T-cell (primary cell): ENCODE data around the gene MYT1. TPM values are rescaled to one million over a fixed set of nuclear protein-coding genes. Genes with fewer than 3 reads are reported as not detected.
"Not testable (repeated sequence)": the region's sequence is repeated elsewhere in the genome, so short reads cannot be mapped to it uniquely, and the experiment has no call there.

ENCODE experiments used
- ATAC-seq, 4 experiments: fragments of 200-7000 bp in 3 of 4; fragments of 150-1000 bp in 1 of 4; cut with Tn5 transposase; replicated peaks in 1 of 4; 1 replicate in 3 of 4; 2 replicates in 1 of 4; pipeline ENCODE4 v1.10.0; 2021; ENCODE audit warnings: moderate library complexity in 3 of 4, mild to moderate bottlenecking in 2 of 4, moderate number of reproducible peaks in 1 of 4
- CTCF ChIA-PET, 2 donors: fragments of 300-600 bp; sonication (Branson Sonifier 250); formaldehyde crosslinking; loops; one replicate each; lab custom pipeline; 2022; ENCODE audit warnings: antibody characterized with exemption in 2 of 2; lab: Charles Lee
- POLR2A ChIA-PET, 2 donors: fragments of 300-600 bp; sonication (Branson Sonifier 250); formaldehyde crosslinking; loops; one replicate each; lab custom pipeline; 2022; ENCODE audit warnings: antibody characterized with exemption in 2 of 2; lab: Charles Lee
- DNase-seq, 35 experiments: peaks; one replicate each; pipeline versions ENCODE4 v3.0.0 to v3.0.0-alpha.2; 2013 to 2023
- H3K27ac ChIP-seq: one replicate; pipeline ENCODE4 v1.5.1; 2013; ENCODE audit warnings: low read length
- H3K27me3 ChIP-seq, 2 experiments: replicated peaks in 1 of 2; 1 replicate in 1 of 2; 2 replicates in 1 of 2; pipeline versions ENCODE4 v1.6.1 to v1.7.0; 2013; ENCODE audit warnings: low read length in 1 of 2, mixed read lengths in 1 of 2; ENCODE audit not compliant: control insufficient read depth in 2 of 2, insufficient read depth in 2 of 2; ENCODE audit errors: extremely low read depth in 1 of 2
- H3K36me3 ChIP-seq, 2 donors: 1 replicate in 1 of 2; 2 replicates in 1 of 2; pipeline versions ENCODE4 v1.6.1 to v1.7.0; 2013; ENCODE audit warnings: low read length in 1 of 2; ENCODE audit not compliant: control insufficient read depth in 2 of 2, insufficient read depth in 1 of 2; ENCODE audit errors: extremely low read depth in 1 of 2
- H3K4me1 ChIP-seq, 2 experiments: 1 replicate in 1 of 2; 2 replicates in 1 of 2; pipeline versions ENCODE4 v1.6.1 to v1.7.0; 2013; ENCODE audit warnings: low read length in 2 of 2, mixed read lengths in 1 of 2; ENCODE audit not compliant: insufficient read depth in 2 of 2, control insufficient read depth in 1 of 2; ENCODE audit errors: extremely low read depth in 1 of 2
- H3K4me3 ChIP-seq, 2 donors: 1 replicate in 1 of 2; 2 replicates in 1 of 2; pipeline versions ENCODE4 v1.5.1 to v1.7.0; 2013; ENCODE audit warnings: mild to moderate bottlenecking in 2 of 2, low read length in 1 of 2, moderate library complexity in 1 of 2; ENCODE audit not compliant: control insufficient read depth in 1 of 2; ENCODE audit errors: extremely low read depth in 1 of 2
- H3K9me3 ChIP-seq: 2 replicates; pipeline ENCODE4 v1.7.0; 2013
- H3K27ac Mint-ChIP-seq, 2 donors: one replicate each; pipeline ENCODE4 v1.8.0; 2020 to 2021; ENCODE audit warnings: mild to moderate bottlenecking in 2 of 2, mixed read lengths in 2 of 2
- H3K27me3 Mint-ChIP-seq, 2 donors: one replicate each; pipeline ENCODE4 v1.8.0; 2021 to 2022; ENCODE audit warnings: mixed read lengths in 2 of 2
- H3K36me3 Mint-ChIP-seq: one replicate; pipeline ENCODE4 v1.8.0; 2021; ENCODE audit warnings: mixed read lengths
- H3K4me1 Mint-ChIP-seq, 3 donors: one replicate each; pipeline ENCODE4 v1.8.0; 2020 to 2022; ENCODE audit warnings: mixed read lengths in 3 of 3, mild to moderate bottlenecking in 1 of 3
- H3K4me3 Mint-ChIP-seq, 3 donors: one replicate each; pipeline ENCODE4 v1.8.0; 2020 to 2022; ENCODE audit warnings: mild to moderate bottlenecking in 3 of 3, mixed read lengths in 3 of 3, moderate library complexity in 3 of 3
- H3K9me3 Mint-ChIP-seq, 3 donors: one replicate each; pipeline ENCODE4 v1.8.0; 2020 to 2022; ENCODE audit warnings: mixed read lengths in 3 of 3
- WGBS: methylation state at CpG from one replicate; pipeline ENCODE4 v1.1.5; 2013; ENCODE audit warnings: missing lambda C conversion rate; ENCODE audit not compliant: insufficient coverage; 5-methylcytosine and 5-hydroxymethylcytosine counted together
- total RNA-seq, 35 experiments: library from RNA in 6 of 35; stranded (reverse) in 6 of 35; fragments of 120-200 nt in 1 of 35; gene quantifications; one replicate each; pipeline versions ENCODE4 v1.2.1 to v1.2.4 and lab custom pipeline; 2013 to 2026

Gene MYT1
- total RNA-seq, 5 donors from 2014 or later (not counting 1 experiment from before 2014, with no cell fraction given): 0.06 TPM; not detected in 4

- CTCF ChIA-PET: no interaction called here
Observed at GRCh38 chr20:64234291-64234791, 70.1 kb downstream of the MYT1 start.

DNA sequence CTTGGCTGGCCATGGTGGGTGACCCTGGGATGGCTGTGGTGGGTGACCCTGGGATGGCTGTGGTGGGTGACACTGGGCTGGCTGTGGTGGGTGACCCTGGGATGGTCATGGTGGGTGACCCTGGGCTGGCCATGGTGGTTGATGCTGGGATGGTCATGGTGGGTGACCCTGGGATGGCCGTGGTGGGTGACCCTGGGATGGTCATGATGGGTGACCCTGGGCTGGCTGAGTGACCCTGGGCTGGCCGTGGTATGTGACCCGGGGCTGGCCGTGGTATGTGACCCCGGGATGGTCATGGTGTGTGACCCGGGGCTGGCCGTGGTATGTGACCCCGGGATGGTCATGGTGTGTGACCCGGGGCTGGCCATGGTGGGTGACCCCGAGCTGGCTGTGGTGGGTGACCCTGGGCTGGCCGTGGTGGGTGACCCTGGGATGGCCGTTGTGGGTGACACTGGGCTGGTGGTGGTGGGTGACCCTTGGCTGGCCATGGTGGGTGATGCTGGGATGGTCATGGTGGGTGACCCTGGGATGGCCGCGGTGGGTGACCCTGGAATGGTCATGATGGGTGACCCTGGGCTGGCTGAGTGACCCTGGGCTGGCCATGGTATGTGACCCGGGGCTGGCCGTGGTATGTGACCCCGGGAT is 70.8 kb downstream of the MYT1 start:
- H3K4me3 Mint-ChIP-seq, H3K4me3 ChIP-seq, DNase-seq, H3K27ac Mint-ChIP-seq, H3K9me3 Mint-ChIP-seq, ATAC-seq, H3K27ac ChIP-seq, H3K36me3 Mint-ChIP-seq, H3K27me3 Mint-ChIP-seq, H3K27me3 ChIP-seq, H3K4me1 ChIP-seq, CTCF ChIA-PET, H3K36me3 ChIP-seq, POLR2A ChIA-PET, H3K9me3 ChIP-seq: not testable (repeated sequence)
- WGBS: 91% methylated on average over 13 of the region's 17 CpGs
- peaks cover 7 to 14% (median 14%) of the 10 kb centered on the region in 3 donors for H3K4me1 Mint-ChIP-seq

More at GRCh38 chr20:64234291-64234791, 70.1 kb downstream of the MYT1 start:
- WGBS: 94% methylated on average over 7 of the region's 11 CpGs
- no peaks in the 10 kb centered on the region for H3K36me3 Mint-ChIP-seq
- Histone ChIP-seq H3K36me3 (no peaks in the 10 kb centered on the region), H3K4me1 (peaks cover 2 to 8% of the 10 kb centered on the region in 2 experiments), H3K27me3 (peaks cover 0 to 5% of the 10 kb centered on the region in 2 experiments), H3K27ac (no peak overlapping the region), H3K9me3 (no peaks in the 10 kb centered on the region), H3K4me3 (no peak overlapping the region)
- ATAC-seq (no peak), DNase-seq (no peak)
- POLR2A ChIA-PET: no interaction called here
- no peak overlapping the region for H3K27ac Mint-ChIP-seq
- H3K4me3 Mint-ChIP-seq: no peak overlapping the region
- no peaks in the 10 kb centered on the region for H3K27me3 Mint-ChIP-seq
- H3K4me1 Mint-ChIP-seq: peaks cover 7 to 17% (median 14%) of the 10 kb centered on the region in 3 donors
- no peaks in the 10 kb centered on the region for H3K9me3 Mint-ChIP-seq

GRCh38 chr20:64236137-64237088 is 72.2 kb downstream of the MYT1 start:
- no peak for DNase-seq

GRCh38 chr20:64237316-64237715 is 73.1 kb downstream of the MYT1 start:
- Mint-ChIP-seq H3K4me1 (peaks cover 7 to 14% (median 14%) of the 10 kb centered on the region in 3 donors), H3K4me3 (no peak overlapping the region), H3K9me3 (no peaks in the 10 kb centered on the region), H3K27me3 (no peaks in the 10 kb centered on the region), H3K27ac (no peak overlapping the region), H3K36me3 (no peaks in the 10 kb centered on the region)
- DNase-seq: no peak
- WGBS: 94% methylated on average over 12 of the region's 17 CpGs
- no peak for ATAC-seq
- Histone ChIP-seq H3K4me1 (peaks cover 2 to 8% of the 10 kb centered on the region in 2 experiments), H3K4me3 (no peak overlapping the region), H3K36me3 (no peaks in the 10 kb centered on the region), H3K9me3 (no peaks in the 10 kb centered on the region), H3K27ac (no peak overlapping the region), H3K27me3 (peaks cover 0 to 9% of the 10 kb centered on the region in 2 experiments)
- ChIA-PET CTCF (no interaction called here), POLR2A (no interaction called here)

More at GRCh38 chr20:64236137-64237088, 72.2 kb downstream of the MYT1 start:
- CTCF ChIA-PET: no interaction called here
- Histone ChIP-seq H3K27me3 (peaks cover 0 to 9% of the 10 kb centered on the region in 2 experiments), H3K36me3 (no peaks in the 10 kb centered on the region), H3K4me3 (no peak overlapping the region), H3K4me1 (peaks cover 2 to 8% of the 10 kb centered on the region in 2 experiments), H3K9me3 (no peaks in the 10 kb centered on the region), H3K27ac (no peak overlapping the region)
- no peaks in the 10 kb centered on the region for H3K27me3 Mint-ChIP-seq
- no peak overlapping the region for H3K4me3 Mint-ChIP-seq
- no peaks in the 10 kb centered on the region for H3K36me3 Mint-ChIP-seq
- H3K9me3 Mint-ChIP-seq: no peaks in the 10 kb centered on the region
- POLR2A ChIA-PET: no interaction called here
- WGBS: 94% methylated on average over 19 of the region's 27 CpGs
- ATAC-seq: no peak
- H3K27ac Mint-ChIP-seq: no peak overlapping the region
- H3K4me1 Mint-ChIP-seq: peaks cover 7 to 14% (median 14%) of the 10 kb centered on the region in 3 donors

- DNase-seq (no peak), ATAC-seq (no peak)
- Mint-ChIP-seq H3K9me3 (no peaks in the 10 kb centered on the region), H3K36me3 (no peaks in the 10 kb centered on the region), H3K4me1 (peaks cover 7 to 9% (median 8%) of the 10 kb centered on the region in 3 donors), H3K4me3 (no peak overlapping the region), H3K27me3 (peaks cover 0 to 3% of the 10 kb centered on the region in 2 donors), H3K27ac (no peak overlapping the region)
- Histone ChIP-seq H3K9me3 (no peaks in the 10 kb centered on the region), H3K36me3 (no peaks in the 10 kb centered on the region), H3K27me3 (peaks cover 0 to 12% of the 10 kb centered on the region in 2 experiments), H3K4me1 (peaks cover 0 to 6% of the 10 kb centered on the region in 2 experiments), H3K4me3 (no peak overlapping the region), H3K27ac (no peak overlapping the region)
- CTCF ChIA-PET: no interaction called here
- POLR2A ChIA-PET: no interaction called here
- 83% methylated on average over 2 of the region's 11 CpGs for WGBS
Observed at GRCh38 chr20:64238115-64238825, 74.0 kb downstream of the MYT1 start.

- Mint-ChIP-seq H3K4me3 (no peak overlapping the region), H3K9me3 (no peaks in the 10 kb centered on the region), H3K27me3 (peaks cover 0 to 5% of the 10 kb centered on the region in 2 donors), H3K36me3 (no peaks in the 10 kb centered on the region), H3K4me1 (peaks cover under 1 to 2% (median 2%) of the 10 kb centered on the region in 3 donors), H3K27ac (no peak overlapping the region)
- Histone ChIP-seq H3K27ac (no peak overlapping the region), H3K27me3 (peaks cover 0 to 15% of the 10 kb centered on the region in 2 experiments), H3K36me3 (no peaks in the 10 kb centered on the region), H3K4me3 (no peak overlapping the region), H3K9me3 (no peaks in the 10 kb centered on the region), H3K4me1 (no peaks in the 10 kb centered on the region)
- 71% methylated on average over 6 of the region's 7 CpGs for WGBS
- POLR2A ChIA-PET: no interaction called here
- ATAC-seq (no peak), DNase-seq (peak in 1 of 35 experiments; percentile 0)
- CTCF ChIA-PET: no interaction called here
Observed at GRCh38 chr20:64238851-64239387, 74.7 kb downstream of the MYT1 start.
